Measurements from ENCODE around the gene CNOT10.

- TF ChIP-seq CTCF (IDR thresholded peaks at IDR 0.05), result no peak
- no peak for TF ChIP-seq POLR2A (IDR thresholded peaks at IDR 0.05)
Measured at GRCh38 chr3:32782407-32782806, 97.4 kb downstream of the CNOT10 start.
